ENCODE measurements around the gene TRMT1.
A peak's percentile ranks its signal among the peaks of the same experiment; 100 is the strongest.

TRMT1 gene

DNA sequence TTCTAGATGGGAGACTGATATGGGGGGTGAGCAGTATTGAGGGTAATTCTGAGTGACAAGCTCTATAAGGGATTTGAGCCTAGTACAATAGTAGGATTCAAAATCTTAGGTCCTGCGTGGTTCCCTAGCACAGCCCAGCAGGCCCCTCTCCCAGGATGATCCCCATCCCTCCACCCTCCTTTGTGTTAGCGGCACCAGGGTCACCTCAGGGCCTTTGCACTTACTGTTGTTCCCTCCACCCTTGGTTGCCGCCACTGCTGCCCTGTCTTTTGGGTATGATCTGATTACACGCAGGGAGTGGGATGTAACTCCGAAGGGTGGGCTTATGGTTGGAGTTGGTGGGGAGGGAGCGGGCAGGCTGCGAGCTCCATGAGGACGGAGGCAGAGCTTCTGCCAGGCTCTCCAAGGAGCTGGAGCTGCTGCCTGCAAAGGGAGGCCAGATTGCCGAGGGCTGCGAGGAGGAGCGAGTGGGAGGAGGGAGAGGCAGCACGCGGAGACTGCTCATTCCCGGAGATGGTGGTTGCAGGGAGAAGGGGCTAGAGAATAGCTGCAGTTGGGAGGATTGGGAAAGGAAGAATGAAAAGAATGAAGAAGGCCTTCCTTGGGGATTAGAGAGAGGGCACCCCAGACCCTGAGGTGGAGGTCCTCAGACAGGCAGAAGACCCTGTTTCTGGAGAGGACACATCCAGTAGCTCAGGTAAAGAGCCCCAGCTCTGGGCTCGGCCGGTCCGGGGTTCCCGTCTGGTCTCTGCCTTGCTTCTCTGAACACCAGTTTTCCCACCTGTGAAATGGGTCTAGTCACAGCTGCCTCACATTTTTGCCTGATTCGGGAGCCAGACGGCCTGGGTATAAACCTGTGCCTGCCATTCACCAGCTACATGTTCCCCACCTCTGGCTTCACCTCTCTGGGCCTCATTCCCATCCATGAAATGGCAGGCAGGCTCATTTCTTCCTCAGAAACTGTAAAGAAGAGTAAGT is 6.7 kb upstream of the TRMT1 start:
- DNase-seq: no peak

DNA sequence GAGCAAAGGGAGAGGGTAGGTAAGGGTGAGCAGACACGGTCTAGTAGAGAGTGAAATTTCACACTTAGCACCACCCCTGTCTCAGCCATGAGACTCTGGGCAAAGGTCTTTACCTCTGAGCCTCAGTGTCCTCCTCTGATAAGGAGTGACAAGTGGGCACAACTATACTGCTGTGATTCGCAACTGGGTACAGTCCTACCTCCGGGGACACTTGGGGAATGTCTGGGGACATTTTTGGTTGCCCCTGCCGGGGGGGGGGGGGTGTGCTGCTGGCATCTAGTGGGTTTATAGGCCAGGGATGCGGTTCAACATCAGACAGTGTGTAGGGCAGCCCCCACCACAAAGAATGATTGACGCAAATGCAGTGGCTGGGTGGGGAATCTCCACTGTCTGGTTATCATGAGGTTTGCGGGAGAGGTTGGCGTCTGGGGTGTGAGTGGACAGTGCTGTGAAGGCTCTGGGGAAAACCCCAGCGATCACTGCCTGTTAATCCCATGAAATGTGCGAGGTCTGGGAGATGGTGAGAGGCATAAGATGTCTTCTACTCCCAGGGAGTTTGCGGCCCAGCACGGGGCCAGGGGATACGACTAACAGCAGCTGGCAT is 5.8 kb upstream of the TRMT1 start:
- DNase-seq: no peak

DNA sequence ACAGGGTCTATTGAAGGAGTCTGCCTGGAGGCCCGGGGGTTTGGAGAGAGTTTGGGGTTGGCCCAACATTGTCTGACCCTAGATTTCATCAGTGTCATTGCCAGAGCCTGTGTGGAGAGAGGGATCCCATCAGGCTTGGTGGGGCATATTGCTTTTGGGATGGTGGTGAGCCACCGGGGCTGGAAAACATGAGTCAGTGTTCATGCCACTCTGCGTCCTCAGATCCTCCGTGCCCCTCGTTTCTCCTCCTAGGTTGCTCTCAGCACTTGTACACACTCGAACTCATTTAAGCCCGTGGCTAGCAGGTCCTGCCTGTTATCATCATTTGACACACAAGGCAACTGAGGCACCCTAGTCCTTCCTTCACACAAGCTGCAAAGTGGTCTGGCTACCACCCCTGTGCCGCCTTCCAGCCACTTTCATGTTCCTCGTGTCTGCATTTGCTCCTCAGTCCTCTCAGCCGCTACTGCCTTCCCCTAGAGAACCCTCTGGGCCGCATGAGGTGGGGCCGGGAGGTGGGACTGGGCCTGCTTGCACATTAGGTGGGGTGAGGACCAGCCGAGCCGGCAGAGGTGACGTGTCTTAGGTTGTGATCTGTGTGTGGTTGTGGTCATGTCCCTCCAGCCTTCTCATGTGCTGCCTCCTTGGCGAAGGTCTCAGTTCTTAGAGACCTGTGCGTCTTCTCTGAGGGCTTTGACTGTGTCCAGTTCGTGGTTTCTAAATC is 5.2 kb upstream of the TRMT1 start:
- no peak for DNase-seq

DNA sequence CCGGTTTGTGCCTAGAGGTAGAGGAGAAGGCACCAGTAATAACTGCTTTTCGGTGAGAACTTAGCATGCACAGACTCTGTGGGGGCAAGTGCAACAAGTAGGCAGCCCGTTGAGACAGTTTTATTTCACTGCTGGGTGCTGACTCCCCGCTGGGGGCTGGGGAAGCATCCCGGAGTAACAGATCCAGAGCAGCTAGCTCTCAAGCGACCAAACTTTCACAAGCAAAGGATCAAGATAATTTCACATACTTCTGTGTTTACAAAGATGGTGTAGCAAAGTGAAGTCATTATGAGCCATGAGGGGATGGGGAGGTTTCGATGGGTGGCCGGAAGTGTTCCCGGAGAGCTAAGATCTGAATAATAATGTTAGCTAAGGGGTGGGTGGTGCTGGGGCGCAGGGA is 4.3 kb upstream of the TRMT1 start:
- no peak for DNase-seq

DNA sequence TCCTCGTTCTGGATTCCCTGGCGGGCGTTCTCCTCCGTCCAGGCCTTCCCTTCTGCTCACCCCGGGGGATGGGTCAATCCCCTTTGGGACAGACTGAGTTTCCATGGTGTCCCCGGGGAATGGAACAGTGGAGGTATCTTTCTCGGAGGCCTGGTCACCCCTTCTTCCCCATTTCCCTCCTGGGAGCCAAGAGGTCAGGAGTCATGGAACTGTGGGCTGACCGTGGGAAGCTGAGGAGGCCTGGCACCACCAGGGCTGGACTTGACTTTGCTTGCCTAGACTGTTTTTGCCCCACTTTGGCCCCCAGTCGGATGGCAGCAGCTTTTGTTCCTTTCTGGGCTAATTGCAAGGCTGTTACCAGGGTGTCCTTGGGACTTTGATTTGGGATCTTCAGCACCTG is 3.5 kb upstream of the TRMT1 start:
- no peak for DNase-seq

DNA sequence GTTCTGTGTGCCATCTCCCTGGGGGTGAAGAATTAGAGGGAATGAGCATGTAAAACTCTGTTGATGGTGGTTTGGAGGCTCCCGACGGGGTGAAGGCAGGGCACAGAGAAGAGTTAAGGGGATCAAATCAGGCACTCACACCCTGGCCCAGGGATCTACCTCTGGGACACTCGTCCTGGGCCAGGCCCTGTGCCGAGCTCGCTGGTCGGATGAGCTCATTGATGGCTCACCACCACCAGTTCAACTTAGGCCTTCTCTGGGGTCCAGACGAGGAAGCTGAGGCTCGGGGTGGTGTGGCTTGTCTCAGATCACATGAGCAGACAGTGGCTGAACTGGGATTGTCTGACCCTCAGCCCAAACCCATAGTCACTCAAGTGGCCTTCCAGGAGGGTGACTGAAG is 3.1 kb upstream of the TRMT1 start:
- DNase-seq: no peak

DNA sequence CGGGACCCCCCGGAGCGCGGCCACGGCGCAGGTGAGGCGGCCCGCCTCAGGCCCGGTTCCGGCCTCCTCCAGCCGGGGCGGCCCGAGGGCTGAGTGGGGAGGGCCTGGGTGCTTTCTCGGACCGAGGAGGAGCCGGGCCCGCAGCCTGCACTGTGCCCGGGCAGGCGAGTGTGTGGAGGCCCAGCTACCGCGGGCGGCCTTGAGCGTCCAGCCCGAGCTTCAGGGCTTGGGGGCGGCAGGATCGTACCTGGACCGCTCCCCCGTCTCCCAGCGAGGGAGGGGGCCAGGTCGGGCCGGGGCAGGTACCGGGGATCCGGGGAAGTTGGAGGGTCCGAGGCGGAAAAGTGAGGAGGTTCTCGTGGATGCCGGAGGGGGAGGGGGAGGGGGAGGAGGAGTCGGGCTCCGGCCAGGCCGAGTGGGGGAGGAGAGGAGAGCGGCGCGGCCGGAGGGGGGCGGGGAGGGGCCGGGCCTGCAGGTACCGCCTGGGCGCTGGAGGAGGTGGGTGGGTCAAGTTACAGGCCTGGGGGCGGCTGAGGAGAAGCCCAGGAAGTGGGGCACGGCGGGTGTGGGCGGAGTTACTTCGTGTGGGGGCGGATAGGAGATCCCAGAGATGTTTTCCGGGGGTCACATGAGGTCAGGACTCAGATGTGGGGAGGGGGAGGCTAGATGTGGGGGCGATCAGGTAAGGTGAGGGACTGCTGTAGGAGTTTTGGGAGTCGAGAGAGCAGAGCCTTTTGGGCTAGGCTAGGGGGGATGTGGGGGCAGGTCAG is 2.1 kb upstream of the TRMT1 start:
- DNase-seq: no peak

DNA sequence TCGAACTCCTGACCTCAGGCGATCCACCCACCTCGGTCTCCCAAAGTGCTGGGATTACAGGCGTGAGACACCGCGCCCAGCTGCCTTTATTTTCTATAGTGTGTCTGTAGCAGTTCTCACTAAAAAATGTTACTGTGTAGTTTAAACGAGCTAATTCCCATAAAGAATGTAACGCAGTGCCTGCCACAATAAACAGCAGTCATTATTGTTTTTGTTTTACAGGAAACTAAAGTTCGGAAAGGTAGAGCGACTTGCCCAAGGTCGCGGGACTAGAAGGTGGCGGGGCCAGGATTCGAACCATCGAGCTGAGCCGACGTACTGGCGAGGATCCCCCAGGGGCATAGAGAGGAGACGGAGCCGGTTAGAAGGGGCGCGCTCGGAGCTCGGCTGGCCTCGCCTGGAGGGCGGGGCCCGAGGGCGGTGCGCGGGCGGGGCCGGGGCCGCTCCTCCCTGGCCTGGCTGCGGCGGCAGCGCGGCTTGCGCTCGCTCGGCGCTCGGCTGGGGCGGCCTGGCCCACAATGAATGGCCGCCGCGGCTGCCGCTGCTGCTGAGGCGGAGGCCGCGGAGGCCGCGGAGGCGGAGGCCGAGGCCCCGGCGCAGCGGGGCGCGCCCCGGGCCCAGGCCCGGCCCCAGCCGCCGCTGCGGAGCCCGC is 1.4 kb upstream of the TRMT1 start, which contains the start of gene NACC1:
Gene NACC1, plus strand, starts transcription at position 493 of the 652 bp plus-strand sequence. CDS start 16,944 bp downstream, outside the sequence.
- DNase-seq: no peak

DNA sequence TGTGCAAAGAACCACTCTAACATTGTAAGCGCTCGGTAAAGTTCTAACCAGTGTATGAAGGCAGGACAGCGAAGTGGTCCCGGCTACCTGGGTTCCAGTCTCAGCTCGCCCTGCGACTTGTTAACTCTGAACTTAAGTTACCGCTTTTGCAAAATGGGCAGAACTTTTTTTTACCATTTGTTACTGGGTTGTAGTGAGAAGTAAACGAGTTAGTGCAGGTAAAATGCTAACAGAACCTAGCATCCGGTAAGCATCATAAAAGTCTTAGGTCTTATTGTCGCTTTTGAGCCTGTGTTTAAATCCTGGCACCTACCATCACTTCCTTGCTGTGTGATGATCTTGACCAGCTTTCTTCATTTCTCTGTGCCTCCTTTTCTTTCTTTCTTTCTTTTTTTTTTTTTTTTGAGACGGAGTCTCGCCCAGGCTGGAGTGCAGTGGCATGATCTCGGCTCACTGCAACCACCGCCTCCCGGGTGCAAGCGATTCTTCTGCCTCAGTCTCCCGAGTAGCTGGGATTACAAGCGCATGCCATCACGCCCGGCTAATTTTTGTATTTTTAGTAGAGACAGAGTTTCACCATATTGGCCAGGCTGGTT is 734 bp upstream of the TRMT1 start:
- no peak for DNase-seq

DNA sequence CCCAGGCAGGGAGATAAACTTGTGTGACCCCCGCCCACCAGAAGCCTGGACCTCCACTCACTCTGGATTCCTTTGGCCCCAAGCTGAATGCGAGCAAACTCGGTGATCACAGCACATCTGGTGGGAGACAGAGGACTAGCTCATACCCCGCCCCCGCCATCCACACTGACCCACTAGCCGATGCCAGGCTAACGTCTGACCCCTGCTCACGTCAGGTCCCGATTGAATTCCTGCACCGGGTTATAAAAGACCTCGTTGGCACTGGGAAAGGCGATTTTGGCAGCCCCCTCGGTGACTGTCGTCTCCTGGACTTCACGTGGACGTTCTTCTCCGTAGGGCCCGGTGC is 631 bp downstream of the TRMT1 start:
- DNase-seq: no peak

DNA sequence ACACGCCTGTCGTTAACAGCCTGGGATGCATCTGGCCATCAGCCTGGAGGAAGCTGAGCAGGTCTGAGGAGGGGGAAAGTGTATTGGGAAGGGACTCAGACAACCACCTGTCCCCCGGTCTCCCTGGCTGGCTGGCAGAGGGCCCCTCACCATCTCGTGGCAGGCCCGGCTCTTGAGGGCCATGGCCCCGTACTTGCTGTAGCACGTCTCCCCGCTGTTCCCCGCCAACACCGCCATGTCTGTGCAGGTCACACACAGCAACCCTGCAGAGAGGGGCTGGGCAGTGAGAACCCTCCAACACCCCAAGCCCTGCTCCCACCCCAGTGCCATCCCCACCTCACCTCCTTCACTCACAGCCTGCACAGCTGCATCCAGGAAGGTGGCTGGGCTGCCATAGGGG is 4.0 kb downstream of the TRMT1 start:
- DNase-seq: no peak

DNA sequence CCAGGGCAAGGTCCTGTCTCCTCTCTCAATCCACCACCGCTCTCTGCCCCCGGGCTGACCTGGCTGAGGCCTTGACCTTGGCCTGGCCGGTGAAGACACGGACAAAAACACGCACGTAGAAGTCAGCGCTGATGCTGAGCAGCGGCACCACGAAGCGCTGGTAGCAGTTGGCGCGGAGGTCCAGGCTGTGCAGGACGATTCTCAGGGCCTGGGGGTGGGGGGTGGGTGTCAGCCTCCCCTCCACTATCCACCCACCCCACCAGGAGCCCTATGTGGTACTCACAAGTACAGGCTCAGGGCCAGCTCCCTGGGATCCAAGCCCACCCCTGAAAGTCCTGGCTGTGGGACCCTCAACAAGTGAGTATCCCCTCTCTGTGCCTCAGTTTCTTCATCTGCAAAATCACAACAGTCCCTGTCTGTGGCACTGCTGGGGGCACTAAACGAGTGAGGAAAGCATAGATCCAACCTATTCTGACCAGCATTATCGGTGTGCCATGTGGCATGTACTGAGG is 6.4 kb downstream of the TRMT1 start:
- no peak for DNase-seq

DNA sequence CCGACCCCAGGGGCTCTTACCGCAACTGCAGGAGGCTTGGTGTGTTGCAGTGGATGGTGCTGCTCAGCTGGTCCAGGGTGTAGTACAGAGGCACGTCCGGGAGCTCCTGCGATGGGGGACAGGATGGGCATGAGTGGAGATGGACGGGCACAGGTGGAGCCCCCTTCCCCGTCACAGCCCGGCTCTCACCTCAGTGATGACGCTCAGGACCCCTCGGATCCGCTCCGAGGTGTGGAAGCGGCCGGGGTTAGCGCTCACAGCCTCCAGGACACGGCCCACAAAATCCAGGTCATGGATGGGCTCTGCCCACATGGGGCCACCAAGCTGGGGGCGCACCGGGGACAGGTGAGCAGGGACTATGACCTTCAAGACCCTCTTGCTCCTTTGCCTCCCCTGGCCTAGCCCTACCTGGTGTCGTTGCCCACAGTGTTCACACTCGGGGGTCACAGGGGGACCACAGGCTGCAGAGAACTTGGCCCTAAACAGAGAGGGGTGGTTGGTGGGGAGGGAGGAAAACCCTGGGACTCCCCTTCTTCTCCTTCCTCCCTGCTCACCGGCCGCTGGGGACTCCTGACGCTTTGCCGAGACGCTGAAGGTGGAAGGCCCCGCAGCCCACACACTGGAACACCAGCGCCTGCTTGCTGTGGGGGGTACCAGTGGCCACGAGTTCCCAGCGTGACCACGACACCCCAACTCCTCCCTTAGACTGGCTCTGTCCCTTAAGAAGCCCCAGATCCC is 7.0 kb downstream of the TRMT1 start:
- no peak for DNase-seq

DNA sequence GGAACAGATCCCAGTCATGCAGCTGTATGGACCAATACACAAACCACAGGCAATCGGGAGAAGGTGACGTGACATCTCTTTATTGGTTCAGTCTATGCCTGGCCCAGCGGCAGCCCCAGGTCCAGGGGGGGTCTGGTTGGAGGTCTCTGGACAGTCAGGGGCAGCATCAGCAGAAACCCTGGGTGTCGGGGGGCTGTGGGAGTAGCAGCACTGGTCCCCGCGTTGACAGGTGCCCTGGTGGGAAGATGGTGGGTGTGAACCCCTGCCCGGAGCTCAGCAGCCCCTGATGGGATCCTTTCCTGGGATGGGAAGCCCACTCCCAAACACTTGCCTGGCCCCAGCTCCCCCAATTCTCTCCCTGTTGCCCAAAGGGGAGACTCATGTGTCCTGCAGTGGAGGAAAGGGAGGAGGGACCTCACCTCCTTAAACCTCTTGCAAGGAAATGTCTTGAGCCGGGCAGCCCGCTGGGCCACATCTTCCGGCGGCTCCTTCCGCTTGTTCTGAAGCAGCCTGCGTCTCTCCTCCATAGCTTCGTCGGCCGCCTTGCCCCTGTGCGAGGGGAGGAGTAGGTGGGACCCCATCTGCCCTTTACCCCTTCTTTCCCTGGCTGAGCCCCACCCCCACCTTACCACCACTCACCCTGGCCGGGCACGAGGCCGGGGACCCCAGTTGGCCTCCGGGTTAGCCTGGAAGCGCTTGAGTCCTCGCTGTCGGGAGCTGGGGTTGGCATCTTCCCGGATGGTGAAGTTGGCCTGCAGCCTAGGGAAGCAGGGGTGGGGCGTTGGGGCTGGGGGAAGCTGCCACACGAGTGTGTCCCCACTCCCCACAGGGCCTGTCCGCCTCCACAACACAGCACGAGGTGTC is 11.5 kb downstream of the TRMT1 start:
- no peak for DNase-seq

DNA sequence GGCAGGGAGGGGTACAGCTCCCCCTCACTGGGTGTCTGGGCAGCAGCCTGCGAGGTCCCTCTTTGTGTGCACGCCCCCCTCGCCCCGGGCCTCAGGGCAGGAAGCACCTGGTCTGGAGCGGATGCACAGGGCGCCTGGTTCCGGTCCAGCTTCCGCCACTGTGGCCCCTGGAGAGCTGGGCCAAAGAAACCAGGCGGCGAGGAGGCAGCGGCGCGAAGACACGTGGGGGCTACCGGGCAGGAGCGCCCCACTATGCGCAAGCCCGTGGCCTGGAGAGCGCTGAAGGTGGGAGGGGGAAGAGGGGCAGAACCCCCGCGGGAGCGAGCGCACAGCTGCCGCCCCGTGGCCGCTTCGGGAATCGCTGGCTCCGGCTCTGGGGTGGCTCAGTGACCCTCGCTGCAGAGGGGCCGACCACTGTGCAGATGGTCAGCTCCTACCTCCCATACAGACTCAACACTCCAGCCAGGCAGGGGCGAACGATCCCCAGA is 12.1 kb downstream of the TRMT1 start:
- DNase-seq: no peak

DNA sequence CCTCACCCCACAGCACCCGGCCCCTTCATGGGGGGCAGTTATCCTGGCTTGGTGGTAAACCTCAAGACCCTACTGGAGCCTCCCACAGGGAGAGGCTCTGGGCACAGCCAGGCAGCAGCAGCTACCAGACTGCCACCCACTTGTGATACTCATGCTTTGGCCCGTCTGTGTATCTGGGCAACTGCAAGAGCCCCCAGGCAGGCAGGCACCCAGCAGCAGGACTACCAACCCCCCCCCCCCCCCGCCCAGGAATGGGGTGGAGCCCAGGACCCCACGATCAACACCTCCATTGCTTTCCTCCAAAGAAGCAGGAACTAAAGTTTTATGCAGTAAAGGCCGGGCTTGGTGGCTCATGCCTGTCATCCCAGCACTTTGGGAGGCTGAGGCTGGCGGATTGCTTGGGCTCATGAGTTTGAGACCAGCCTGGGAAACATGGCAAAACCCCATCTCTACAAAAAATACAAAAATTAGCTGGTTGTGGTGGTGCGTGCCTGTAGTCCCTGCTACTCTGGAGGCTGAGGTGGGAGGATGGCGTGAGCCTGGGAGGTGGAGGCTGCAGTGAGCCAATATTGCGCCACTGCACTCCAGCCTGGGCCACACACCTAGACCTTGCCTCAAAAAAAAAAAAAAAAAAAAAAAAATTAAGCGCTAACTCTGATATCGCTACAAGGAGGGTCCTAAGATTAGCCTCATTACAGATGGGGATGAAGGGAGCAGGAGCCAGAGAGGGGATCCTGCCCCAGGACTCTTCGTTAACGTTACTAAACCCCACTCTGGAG is 12.8 kb downstream of the TRMT1 start:
- DNase-seq: no peak

DNA sequence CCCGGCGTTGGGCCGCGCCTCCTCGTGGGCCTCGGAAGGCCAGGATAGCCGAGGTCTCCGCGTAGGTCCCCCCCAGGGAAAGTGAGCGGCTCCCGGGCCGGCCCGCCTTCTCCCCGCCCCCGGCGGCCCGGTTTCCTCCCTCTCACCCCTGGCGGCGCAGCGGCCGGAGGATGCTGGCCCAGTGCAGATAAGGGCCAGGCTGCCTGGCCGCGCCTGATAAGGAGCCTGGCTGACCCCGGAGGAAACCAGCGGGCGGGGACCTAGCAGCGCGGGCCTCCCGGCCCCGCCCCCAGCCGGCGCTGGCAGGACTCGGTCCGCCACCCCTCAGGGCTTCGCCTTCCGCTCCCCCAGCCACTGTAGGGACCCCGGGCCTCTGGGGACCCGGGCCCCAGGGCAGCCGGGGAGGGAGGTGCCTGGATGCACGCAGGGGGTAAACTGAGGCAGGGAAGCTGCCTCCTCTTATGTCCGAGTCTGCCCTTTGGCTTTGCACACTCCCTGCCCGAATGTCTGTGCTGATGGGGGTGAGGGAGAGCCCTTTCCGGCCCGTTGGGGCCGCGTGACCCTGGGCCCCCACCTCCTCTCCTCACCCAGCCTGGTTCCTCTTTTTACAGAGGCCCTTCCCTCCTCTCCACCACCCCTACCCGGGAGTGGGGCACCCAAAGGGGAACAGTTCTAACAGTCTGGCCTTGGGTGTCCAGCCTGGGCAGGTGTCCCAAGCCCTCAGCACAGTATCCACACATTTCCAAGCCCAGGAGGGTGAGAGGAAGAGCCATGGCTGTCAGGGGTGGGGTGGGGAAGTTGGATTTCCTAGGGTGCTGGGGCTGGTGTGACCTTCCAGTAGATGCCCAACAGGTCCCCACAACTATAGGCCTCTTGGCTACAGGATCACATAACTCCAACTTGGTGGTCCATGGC is 13.6 kb downstream of the TRMT1 start, which contains the start of gene LYL1:
Gene LYL1, minus strand, starts transcription at position 193 of the 915 bp plus-strand sequence. CDS start 1,687 bp downstream, outside the sequence.
- peak; percentile 52 for DNase-seq

DNA sequence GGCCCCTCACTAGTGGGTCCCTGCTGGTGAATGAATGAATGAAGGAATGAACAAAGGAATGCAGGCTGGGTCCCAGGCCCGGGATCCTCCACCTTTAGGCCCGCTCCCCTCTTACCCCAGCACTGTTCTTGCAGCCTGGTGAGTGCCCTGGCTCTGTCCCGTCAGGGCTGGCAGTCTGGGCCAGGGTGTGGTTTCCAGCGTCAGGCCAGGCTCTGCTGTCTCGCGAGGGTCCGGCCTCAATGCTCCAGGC is 14.2 kb downstream of the TRMT1 start:
- no peak for DNase-seq
